Renal cortical epithelial cell (primary cell): Measurements from ENCODE around the gene ERICH3. TPM values are rescaled to one million over a fixed set of nuclear protein-coding genes. Genes with fewer than 3 reads are reported as not detected.

Source experiments
- total RNA-seq: library from RNA; depleted of rRNA; stranded (reverse); fragments of >200 nt; gene quantifications from 2 replicates; pipeline ENCODE4 v1.2.3, GENCODE V29; 2014

ERICH3 gene
- total RNA-seq, 1 donor from 2014 or later = 0.10 TPM

Other genes starting within 250 kb of the ERICH3 start
- gene LRRC53, start 161.2 kb downstream of the ERICH3 start, total RNA-seq = not detected in 2 replicates
- 209 and 320 TPM in 2 replicates for gene CRYZ, start 59.3 kb upstream of the ERICH3 start, total RNA-seq
- gene TYW3, start 59.4 kb upstream of the ERICH3 start, total RNA-seq = 14.6 and 17.9 TPM in 2 replicates